GM18861 (cell line): Measurements from ENCODE around the gene PFKFB4.

Experiments
- ATAC-seq: cut with Tn5 transposase; IDR thresholded peaks from one replicate; pipeline ENCODE4 v1.9.1; 2021; ENCODE audit not compliant: unreplicated experiment

The PFKFB4 gene

DNA sequence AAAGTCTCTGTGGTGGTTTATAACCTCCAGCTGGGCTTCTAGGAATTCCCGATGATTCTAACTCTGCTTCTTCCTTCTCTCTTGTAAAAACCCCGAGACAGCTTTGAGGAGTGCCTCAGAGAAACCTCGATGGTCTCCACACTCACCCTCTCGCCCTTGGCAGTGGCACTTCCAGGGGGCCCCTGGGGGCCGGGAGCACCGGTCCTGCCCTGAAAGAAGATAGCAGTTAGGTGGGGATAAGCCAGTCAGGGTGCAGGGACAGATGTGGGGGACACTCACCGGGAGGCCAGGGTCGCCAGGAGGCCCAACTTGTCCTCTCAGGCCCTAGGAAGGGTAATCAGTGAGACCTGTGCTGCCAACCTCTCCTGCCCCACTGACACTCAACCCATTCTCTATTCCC, 28.8 kb upstream of the PFKFB4 start:
- ATAC-seq: no peak

DNA sequence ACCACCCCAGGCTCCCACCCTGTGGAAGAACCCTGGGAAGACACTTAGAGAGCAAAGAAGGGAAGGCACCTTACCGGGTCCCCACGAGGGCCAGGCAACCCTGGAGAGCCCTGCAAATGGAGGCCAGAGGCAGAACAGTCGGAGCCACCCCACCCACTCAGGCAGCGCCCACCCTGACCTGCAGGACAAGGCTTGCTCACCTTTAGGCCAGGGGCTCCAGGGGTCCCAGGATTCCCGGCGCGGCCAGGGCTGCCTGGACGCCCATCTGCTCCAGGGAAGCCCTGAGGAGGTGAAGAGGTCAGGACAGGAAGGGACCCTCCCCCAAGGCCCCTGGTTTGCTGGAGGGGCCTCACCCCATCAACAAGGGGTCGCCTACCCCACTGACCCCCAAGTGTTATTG, 28.2 kb upstream of the PFKFB4 start:
- no peak for ATAC-seq

DNA sequence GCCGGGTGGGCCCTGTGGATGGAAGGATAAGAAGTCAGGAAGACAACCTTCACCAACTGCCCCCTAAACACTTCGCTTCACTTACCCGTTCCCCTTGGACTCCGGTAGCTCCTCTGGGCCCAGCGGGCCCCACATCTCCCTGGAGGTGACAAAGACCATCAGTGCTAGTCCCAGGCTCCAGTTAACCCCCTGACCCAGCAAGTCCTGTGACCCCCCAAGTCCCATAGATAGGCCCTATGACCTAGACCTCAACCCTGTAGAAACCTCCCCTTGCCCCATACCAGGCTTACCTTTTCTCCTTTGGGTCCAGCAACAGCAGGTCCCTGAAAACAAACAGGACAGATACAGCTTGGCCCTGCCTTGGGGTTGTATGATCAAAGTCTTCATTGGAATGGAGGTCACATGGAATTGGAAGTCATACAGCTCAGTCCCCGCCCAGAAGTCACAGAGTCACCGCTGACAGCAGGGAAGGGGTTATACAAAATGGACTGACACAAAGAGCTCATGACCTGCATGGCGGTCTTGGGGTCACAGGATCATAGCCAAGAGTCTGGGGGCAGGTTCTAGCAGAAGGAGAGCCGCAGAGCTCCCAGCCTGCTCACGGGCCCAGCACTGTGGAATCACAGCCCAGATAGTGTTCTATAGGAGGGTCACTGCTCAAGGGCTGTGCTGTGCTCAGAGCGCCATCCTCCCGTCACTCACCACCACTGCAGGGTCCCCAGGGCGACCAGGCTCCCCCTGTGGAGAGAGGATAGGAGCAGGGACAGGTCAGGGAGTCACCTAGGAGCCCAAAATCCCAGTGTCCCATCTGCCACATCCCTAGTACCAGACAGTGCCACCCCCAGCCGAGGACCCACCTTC, 25.2 kb upstream of the PFKFB4 start:
- no peak for ATAC-seq

DNA sequence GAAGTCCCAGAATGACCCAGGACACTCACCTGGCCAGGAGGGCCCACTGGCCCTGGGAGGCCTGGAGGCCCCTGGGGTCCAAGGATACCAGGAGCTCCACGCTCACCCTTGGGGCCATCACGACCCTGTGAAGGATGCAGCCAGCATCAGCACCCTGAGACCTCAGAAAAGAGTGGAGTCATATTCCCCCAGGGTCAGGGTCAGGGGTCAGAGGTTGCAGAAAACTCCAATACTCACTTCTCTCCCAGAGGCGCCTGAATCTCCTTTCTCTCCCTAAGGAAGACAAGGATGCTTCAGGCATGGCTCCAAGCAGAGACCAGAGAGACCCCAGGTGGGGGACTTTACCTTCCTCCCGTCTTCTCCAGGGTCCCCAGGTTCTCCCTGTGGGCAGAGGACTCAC, 20.0 kb upstream of the PFKFB4 start:
- no peak for ATAC-seq

GRCh38 chr3:48575366-48575765, 18.8 kb upstream of the PFKFB4 start:
- ATAC-seq: no peak

- ATAC-seq: no peak
These were observed 17.5 kb upstream of the PFKFB4 start for GRCh38 chr3:48573973-48574585.

DNA sequence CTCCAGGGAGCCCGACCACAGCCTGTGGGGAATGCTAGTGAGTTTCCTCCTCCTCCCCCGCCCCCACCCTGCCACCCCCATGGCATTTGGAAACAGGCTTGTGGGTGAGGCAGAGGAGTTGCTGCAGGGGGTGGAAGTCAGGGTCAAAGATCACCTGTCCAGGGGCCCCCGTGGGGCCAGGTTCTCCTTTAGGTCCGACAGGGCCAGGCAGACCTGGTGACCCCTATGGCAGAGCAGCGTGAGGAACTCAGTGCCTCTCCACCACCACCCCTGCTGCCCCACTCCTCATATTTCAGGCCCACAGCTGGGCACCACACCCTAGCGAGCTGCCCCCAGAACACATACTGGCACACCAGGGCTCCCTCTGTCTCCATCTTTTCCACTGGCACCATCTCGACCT, 15.9 kb upstream of the PFKFB4 start:
- no peak for ATAC-seq

GRCh38 chr3:48571938-48572337, 15.3 kb upstream of the PFKFB4 start:
- ATAC-seq: no peak

- no peak for ATAC-seq
These were observed 13.3 kb upstream of the PFKFB4 start for GRCh38 chr3:48569808-48570450.

- no peak for ATAC-seq
These were observed 12.8 kb upstream of the PFKFB4 start for GRCh38 chr3:48569400-48569799.

DNA sequence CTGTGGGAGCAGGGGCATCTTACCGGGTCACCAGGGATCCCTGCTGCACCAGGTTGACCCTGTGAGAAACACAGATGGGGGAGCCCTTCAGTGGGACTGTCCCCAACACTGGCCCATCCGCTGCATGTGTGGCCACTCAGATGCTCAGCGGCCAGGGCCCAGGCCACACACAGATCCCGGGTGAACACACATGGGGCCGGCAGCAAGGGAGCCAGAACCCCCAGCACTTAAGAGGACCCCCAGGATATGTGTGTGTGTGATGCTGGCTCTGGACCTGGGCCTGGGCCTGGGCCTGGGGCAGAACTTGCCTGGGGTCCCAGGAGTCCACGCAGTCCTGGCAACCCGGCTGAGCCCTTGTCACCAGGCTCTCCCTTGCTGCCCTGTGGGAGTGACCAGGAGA, 11.9 kb upstream of the PFKFB4 start:
- no peak for ATAC-seq

- ATAC-seq: no peak
These were observed 10.9 kb upstream of the PFKFB4 start for GRCh38 chr3:48567500-48567899.

GRCh38 chr3:48567090-48567489, 10.5 kb upstream of the PFKFB4 start:
- ATAC-seq: no peak

DNA sequence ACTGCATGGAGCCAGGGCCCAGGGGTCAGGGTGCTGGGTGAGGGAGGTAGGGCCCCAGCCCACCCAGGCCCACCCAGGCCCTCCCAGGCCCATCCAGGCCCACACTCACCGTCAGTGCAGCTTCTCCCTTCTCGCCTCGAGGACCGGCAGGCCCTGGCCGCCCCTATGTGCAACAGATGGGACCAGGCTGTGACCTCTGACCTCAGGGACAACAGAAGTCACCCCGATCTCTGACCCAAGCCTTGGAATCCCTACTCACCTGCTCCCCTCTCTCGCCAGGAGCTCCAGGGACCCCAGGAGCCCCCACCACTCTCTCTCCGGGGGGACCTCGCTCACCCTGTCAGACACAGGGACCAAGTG, 9.8 kb upstream of the PFKFB4 start:
- no peak for ATAC-seq

- no peak for ATAC-seq
These were observed 9.2 kb upstream of the PFKFB4 start for GRCh38 chr3:48565591-48566400.

GRCh38 chr3:48565186-48565585, 8.6 kb upstream of the PFKFB4 start:
- ATAC-seq: no peak

DNA sequence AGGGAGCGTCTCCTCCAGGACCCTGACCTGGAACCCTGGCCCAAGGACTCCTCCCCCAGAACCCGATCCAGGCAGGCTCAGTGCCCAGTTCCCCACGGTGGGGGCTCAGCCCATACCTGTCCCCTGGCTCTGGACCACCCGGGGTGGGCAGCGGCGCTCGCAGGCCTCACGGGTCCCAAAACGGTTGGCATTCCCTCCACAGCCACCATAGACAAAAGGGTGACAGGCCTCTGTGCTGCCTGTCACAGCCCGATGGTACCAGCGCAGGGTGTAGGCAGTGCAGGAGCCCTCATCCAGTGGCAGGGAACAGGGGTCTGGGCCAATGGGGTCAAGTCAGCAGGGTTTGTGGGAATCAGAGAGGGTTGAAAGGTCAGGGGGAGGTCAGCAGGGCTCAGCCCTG, 8.1 kb upstream of the PFKFB4 start:
- no peak for ATAC-seq

GRCh38 chr3:48564022-48564421, 7.4 kb upstream of the PFKFB4 start:
- no peak for ATAC-seq

DNA sequence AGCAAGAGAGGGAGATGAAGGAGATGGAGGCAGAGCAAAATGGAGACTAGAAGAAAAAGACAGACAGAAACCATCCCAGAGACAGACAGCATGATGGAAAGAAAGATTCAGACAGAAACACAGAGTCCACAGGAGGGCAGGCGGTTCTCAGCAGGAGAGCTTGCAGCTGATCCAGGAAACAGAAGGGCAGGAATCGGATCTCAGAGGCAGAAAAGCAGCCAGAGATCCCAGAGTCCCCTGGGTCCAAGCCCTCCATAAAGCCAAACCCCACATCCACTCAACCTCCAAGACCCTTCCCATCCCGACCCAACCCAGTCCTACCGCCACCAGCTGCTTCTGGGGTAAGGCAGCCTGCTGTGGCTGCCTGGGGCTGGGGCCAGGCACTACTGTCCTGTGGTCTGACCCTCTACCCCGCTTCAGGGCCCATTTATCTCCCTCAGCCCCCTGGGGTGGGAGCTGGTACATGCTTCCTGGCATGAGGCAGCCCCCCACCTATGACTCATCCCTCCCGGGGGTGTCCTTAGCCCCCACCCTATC, 6.8 kb upstream of the PFKFB4 start, which contains the start of gene UCN2:
Gene UCN2, minus strand, starts transcription at position 400 of the 537 bp plus-strand sequence. CDS start 657 bp downstream, outside the sequence.
- no peak for ATAC-seq

- no peak for ATAC-seq
These were observed 5.9 kb upstream of the PFKFB4 start for GRCh38 chr3:48562367-48563095.
